ENCODE data around the gene ABCB8.
A peak's percentile ranks its signal among the peaks of the same experiment; 100 is the strongest.
"Not testable (repeated sequence)": the region's sequence is repeated elsewhere in the genome, so short reads cannot be mapped to it uniquely, and the experiment has no call there.

Gene ABCB8

DNA sequence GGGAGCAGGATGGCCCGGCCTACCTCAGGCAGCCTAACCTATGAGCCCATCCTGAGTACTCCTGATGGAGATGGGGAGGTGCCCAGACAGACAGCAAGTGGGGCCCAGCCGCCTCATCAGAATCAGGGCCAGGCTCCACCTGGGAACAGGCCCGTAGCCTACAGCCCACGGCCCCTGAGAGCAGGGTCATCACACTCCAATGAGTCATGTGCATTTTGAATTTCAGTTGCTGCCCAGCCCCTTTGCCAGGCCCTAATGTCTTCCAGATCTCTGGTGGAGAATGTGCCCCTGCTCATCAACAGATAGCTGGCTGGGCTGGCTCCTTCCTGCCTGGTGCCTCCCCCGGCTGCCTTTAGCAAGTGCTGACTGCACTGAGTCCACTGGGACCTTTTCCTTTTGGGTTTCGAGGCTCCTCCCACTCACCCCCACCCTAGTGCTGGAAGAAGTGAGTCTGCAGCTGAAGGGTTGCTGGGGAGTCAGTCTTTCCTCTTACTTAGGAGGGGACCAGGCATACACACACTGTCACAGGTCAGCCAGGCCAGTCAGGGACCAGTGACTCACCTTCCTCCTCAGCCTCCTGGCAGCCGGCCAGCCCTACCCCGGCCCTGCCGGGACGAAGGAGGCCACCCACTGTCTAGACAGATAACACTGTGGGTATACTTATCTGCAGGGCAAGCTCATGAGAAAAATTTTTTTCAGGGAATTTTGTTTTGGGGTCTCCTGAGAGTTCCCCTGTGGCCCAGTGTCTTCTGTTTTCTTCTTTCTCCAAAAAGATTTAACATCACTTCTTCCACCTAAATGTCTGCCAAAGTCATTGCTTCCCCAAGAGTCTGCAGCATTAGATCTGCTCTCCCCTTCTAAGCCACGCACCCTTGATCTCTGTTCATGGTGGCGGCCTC lies 10.9 kb downstream of the ABCB8 start:
- DNase-seq: peak; percentile 68

DNA sequence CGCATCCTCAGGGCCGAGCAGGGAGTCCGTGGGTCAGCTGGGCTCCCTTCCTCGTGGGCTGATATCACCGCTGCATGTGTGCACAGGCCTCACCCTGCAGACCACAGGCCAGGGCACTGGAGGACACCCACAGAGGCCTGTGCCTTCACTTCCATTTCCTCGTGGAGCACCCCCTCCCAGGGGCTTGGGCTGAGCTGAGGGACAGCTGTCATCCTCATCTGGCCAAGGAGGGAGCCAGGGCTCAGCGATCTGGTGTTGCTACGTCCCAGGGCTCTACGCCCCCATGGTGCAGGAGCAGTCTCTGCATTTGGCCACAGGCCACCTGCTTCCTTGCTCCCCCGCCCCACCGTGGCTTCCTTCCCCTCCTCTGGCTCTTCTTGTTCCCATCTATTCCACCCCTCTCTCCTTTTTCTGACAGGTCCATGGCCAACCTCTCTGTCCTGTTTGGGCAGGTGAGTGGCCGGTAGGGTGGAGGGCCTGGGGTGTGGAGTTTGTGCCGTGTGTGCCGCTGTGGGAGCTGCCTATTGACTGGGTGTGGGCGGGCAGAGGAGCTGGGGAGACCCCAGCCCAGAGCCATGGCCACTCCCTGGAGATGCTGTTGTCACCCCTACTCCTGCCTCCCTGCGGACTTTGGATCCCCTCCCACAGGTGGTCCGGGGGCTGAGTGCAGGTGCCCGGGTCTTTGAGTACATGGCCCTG lies 11.7 kb downstream of the ABCB8 start:
- DNase-seq: no peak

DNA sequence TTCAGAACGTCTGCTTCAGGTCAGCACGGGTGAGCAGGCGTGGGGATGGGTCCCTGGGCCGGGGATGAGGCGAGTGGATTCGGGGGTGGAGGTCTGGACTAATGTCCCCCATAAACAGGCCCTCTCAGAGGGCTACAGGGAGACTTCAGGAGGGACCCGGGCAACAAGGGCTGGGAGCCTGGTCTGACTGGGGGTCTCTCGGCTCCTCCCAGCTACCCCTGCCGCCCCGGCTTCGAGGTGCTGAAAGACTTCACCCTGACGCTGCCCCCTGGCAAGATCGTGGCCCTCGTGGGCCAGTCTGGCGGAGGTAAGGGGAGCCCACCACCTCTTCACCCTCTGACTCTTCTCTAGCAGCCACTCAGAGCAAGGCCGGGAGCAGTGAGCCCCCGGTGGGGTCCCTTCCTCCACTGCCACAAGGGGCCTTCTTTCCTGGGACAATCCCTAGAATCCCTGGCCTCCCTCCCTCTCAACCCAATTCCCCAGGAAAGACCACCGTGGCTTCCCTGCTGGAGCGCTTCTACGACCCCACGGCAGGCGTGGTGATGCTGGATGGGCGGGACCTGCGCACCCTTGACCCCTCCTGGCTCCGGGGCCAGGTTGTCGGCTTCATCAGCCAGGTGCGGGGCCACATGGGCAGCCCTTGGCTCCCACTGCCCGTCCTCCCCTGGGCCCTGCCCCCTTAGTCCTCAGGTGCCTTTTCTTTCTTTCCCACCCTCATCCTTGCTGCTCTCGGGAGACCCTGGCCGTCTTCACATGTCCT lies 12.5 kb downstream of the ABCB8 start:
- no peak for DNase-seq

DNA sequence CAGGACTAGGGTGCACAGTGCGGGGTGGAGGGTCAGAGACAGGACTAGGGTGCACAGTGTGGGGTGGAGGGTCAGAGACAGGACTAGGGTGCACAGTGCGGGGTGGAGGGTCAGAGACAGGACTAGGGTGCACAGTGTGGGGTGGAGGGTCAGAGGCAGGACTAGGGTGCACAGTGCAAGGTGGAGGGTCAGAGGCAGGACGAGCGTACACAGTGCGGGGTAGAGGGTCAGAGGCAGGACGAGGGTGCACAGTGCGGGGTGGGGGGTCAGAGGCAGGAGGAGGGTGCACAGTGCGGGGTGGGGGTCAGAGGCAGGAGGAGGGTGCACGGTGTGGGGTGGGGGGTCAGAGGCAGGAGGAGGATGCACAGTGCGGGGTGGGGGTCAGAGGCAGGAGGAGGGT lies 15.2 kb downstream of the ABCB8 start:
- DNase-seq: not testable (repeated sequence)

DNA sequence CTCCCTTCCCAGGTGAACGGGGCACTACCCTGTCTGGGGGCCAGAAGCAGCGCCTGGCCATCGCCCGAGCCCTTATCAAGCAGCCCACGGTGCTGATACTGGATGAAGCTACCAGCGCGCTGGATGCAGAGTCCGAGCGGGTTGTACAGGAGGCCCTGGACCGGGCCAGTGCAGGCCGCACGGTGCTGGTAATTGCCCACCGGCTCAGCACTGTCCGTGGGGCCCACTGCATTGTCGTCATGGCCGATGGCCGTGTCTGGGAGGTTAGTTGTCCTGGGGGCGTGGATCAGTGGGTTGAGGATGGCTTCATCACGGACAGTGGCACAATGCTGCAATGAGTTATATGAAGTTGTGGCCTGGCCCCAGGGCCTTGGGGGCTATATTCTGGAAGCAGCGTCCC lies 15.7 kb downstream of the ABCB8 start:
- no peak for DNase-seq

DNA sequence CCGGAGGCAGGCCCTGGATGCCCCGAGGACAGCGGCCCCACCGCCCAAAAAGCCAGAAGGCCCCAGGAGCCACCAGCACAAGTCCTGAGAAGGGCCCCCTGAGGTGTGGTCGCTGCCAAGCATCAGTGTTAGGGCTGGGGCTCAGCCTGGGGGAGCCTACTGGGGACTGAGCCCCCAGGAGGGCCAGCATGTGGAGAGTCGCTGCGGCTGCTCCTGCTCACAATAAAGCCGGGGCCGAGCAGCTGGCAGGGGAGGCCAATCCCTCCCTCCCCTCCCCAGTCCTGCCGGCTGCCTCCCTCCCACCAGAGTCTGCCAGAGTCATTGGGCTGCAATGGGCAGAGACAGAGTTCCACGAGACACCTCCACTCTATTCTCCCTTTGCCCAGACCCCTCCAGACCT lies 17.0 kb downstream of the ABCB8 start:
- no peak for DNase-seq

DNA sequence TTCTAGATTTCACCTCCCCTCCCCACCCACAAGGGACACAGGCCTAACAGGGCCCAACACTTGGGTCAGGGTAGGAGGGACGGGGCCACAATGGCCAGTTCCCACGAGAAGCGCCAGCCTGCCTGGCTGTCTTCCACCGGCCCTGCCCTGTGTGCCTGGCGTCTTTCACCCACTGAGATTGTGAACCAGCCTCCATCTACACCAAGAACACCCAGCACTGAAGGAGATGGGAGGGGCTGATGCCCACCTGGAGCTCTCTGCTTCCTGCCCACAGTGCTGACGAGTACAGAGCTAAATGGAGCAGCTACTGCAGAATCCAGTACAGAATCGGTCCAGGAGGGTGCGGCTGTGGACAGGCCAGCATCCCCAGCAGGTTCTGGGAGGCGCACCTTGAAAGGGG lies 17.7 kb downstream of the ABCB8 start:
- no peak for DNase-seq

DNA sequence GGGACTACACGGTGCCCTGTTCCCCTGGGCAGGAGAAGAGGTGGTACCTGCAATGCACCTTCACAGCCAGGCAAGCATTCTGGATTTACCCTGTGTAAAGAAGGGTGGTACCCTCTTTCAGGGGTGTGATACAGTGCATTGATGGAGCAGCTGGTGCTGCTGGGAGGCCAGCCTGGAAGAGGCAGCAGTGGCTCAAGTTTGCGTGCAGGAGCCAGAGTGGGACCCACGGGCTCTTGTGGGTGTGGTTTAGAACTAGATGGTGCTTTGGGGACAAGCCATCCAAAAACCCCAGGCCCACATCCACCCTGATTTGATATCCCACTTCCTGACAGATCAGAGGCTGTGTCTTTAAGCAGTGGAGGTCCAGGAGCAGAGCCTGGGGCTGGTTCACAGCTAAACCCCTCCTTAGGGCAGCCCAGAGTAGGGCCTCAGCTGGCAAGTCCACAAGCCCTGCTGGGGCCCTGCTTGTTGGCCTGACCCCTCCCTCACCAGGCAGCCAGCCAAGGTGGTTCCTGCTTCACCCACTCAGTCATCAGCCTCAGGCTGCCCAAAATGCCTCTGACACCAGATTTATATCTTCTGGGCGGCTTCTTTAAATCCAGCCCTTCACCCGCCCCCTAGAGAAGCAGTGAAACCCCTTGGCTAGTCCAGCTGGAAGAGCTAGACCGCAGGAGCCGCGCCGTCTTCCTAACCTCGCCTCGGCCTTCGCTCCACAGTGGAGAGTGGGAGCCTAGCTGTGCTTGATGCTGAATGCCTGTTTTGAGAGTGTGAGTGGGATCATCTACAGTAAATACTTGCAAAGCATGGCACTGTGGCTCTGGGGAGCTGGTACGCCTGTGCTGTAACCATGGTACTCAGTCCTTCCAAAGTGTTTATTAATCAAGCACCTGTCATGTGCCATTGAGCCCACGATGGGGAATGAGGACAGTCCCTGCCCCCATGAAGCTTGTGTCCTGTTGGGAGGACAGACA lies 18.6 kb downstream of the ABCB8 start:
- no peak for DNase-seq

DNA sequence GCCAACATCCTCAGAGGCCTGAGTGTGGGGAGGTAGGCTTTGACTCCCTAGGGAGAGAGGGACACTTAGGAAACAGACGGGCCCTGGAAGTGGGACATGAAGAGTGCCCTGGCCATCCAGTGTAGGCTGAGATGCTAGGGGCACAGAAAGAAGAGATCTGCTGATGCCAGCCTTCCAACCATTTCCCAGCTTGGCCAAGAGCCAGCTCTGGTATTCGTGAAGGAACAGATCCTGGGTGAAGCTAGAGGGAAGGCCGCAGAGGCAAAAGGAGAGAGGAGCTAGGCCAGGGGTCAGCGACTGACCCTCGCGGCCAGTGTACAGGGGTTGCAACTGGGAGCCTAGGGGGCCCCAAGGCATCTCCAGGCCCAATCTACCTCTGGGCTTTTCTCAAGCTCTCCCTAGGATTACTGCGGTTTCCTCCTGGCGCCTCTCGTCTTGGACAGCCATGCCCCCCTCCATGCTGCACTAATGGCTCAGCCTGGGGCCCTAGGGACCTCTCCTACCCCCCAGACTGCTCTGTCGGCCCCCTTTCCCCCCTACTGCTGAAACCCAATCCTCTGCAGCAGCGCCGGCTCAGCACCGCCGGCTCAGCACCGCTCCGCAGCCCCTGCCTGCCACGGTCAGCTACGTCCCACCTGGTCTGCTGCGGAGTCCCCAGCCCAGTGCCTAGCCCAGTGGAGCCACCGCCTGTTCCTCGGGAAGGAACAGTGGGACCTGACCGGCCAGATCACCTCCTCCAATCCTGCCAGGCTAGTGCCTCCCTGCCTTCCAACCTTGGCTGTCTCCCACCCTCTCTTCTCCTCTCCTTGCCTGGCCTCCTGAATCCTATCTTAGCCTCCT lies 19.9 kb downstream of the ABCB8 start, which contains the start of gene ASIC3:
ASIC3 (plus strand) TSS at position 556 of the 840 bp plus-strand sequence. CDS start 355 bp downstream, outside the sequence.
- no peak for DNase-seq

DNA sequence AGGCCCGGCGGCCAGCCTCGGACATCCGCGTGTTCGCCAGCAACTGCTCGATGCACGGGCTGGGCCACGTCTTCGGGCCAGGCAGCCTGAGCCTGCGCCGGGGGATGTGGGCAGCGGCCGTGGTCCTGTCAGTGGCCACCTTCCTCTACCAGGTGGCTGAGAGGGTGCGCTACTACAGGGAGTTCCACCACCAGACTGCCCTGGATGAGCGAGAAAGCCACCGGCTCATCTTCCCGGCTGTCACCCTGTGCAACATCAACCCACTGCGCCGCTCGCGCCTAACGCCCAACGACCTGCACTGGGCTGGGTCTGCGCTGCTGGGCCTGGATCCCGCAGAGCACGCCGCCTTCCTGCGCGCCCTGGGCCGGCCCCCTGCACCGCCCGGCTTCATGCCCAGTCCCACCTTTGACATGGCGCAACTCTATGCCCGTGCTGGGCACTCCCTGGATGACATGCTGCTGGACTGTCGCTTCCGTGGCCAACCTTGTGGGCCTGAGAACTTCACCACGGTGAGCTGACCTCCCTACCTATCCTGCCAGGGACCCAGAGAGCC lies 20.7 kb downstream of the ABCB8 start:
- no peak for DNase-seq

DNA sequence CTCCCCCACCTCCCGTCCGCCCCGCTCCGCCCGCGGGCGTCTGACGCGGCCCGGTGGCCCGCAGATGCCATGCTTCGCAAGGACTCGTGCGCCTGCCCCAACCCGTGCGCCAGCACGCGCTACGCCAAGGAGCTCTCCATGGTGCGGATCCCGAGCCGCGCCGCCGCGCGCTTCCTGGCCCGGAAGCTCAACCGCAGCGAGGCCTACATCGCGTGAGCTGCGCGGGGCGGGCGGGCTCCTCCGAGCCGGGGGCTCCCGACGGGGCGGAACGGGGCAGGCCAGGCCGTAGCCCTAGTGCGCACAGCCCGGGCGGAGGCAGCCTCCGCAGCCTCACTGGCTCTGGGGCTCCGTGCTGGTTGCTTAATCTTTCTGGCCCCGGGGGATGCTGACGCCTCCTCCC lies 22.9 kb downstream of the ABCB8 start:
- DNase-seq: peak; percentile 51

DNA sequence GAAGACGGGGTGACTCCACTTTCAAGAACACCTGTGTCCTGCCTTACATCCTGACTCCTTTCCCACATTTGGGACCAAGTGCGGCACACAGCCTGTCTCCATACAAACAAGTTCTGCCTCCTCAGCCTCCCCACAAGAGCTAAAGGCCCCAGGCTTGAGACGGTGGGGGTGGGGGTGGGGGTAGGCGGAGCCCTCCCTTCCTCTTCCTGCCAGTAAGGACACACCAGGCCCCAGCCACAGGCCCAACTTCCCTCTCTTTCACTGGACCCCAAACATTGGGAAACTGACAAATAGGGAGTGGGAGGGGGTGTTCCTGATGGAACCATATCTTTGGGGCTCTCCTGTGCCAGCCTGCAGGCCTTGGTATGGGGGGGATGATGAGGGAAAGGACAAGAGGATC lies 24.8 kb downstream of the ABCB8 start:
- no peak for DNase-seq

DNA sequence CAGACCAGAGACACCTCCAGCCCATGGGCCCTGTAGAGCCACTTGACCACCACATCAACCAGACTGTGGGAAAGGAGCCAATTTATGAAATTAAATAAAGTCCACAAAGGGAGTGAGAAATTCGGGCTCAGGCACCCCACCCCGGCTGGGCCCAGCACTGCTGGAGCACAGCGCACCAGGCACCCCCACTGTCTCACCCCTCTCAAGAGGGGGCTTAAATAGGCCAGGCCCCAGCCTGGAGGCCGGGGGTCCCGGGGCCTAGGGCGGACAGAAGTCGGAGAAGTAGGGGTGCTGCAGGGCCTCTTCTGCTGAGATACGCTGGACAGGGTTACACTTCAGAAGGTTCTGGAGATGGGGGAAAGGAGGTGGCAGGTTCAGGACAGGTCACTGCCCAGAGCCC lies 25.5 kb downstream of the ABCB8 start:
- DNase-seq: no peak

DNA sequence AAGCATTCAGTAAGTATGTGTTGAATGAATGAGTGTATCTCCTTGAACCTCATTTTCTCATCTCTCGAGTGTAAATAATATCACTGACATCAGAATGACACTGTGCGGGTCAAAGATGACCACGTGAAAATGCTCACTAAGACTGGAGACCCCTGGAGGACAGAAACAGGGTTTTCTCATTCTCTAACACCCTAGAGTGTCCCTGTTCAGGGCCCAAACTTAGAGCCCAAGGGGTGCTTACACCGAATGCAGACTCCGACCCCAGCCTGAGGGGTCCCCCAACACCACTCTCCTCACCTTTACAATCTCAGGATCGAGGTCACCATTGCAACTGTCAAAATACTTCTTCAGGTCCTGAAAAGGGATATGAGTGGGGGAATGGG lies 28.0 kb downstream of the ABCB8 start:
- DNase-seq: no peak

DNA sequence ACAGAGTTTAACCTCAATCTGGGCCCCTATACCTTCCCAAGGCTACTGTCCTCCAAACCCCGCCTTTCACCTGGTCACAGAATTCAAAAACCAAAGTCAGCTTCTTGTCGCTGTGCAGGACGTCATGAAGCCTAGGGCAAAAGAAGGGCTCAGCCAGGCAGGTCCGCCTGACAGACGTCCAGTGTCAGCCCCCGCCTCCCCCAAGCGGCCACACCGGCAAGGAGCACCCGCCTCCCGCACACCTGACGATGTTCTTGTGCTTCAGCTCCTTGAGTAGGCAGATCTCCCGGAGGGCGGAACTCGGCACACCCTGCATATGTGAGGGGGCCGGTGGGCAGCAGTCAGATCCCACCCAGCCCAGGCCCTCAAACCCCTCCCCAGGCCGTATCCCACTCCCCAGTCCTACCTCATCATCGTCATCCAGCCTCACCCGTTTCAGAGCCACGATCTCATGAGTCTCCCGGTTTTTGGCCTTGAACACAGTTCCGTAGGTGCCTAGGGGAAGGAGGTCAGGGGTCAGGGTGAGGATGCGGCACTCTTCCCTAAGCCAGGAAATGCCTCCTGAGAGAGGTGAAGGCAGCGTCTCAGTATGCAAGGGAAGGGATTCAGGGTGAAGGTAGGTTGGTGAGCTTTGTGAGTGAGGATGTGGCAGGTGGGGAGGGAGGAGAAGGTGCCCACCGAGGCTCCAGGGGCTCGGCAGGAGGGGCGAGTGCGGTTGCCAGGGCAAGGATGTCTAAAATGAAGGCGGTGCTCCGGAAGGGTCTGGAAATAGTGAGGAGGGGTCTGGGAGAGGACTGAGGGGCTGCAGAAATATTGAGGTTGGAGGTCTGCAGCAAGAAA lies 28.6 kb downstream of the ABCB8 start:
- no peak for DNase-seq

DNA sequence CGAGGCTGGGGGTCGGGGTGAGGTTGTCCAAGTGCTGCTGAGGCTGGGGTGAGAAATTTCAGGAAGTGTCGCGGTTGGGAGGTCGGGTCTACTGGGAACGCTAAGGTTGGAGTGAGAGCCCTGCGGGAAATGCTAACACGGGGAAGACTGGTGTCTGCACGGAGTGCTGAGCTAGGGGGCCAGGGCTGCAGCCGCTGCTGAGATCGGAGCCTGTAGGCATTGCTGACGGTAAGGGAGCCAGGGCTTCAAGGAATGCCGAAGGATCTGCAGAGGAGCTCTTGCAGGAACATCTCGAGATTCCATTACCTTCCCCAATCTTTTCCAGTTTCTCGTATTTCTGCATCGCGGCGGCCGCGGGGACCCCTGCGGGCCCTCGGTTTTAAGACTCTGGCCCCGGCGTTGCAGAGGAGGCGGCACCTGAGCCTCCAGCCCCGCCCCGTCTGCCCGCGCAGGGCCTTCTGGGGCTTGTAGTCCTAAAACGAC lies 29.3 kb downstream of the ABCB8 start, which contains the start of gene CDK5:
CDK5 (minus strand) TSS at position 392 of the 483 bp plus-strand sequence; CDS start at position 343, 49 bp downstream.
- no peak for DNase-seq

DNA sequence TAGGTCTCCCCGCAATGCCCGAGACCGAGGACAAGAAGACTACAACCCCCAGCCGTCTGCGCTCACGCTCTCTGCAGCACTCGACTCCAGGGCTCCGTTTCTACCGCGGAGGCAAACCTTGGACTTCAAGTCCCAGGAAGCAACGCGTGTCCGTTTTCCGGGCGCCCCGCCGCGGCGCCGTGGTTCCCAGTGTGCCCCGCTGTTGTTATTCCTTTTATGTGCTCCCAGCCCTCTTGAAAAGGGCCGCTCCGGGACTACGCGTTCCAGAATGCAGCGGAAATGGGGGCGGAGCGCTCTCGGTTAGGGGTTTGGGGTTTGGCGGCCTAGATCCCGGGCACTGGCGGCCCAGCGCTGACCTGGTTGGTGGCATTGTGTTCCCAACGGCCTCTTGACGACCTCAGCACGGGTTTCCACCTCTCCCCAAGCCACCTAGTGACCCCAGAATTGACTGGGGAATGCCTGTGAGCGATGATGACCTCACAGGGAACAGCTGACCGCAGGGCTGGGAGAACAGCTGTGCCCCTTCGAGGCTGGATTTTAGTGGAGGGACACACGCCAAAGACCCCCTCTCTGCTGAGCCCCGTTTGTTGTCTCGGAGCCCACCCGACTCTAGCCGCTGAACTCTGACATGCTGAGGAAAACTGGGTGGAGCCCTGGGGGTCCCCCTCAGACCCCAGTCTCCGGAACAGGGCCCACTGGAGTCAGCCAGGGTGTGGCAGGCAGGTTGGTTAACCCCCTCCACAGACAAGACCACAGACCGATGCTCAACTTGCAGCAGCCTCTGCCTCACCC lies 29.9 kb downstream of the ABCB8 start:
- DNase-seq: peak; percentile 99

DNA sequence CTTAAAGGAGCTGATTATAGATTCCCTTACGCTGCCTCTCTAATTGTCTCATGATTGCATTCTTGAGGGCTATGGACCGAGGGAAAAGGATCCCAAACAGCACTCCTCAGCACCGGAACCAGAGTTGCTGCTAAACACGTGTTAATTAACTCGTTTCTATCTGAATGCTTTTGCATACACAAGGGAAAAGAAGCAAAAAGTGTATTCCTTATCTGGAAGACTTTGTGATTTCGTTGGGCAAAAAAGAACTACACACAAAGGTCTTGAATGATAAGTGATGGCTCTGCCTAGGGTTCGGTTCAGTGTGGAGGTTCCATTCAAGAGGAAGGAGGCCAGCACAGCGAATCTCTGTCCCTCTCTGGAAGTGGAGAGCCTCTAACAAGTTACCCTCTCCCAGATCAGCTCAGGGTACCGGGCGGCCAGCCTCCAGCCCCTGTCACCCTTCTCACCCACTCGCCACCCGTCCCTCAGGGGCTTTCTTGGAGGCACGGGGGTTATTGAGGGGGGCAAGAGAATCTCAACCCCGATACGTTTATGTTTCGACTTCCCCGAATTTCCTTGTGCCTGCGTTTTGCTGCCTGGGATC lies 30.6 kb downstream of the ABCB8 start:
- no peak for DNase-seq

Data from activated CD4-positive, alpha-beta T cell treated with anti-CD3 and anti-CD28 coated beads, Interleukin-10, Interleukin-2, amounts not matched to agents 100 ng/mL and 50 ng/mL, durations not matched to agents 16 hours and 8 hours (primary cell).